Bronchial epithelial cell (primary cell): ENCODE data around the gene MRPL51. TPM values are rescaled to one million over a fixed set of nuclear protein-coding genes. Genes with fewer than 3 reads are reported as not detected.
A peak's percentile ranks its signal among the peaks of the same experiment; 100 is the strongest.
"Not testable (repeated sequence)": the region's sequence is repeated elsewhere in the genome, so short reads cannot be mapped to it uniquely, and the experiment has no call there.

Experiments
- DNase-seq: peaks from one replicate; pipeline ENCODE4 v3.0.0-alpha.2; 2010; ENCODE audit warnings: low read depth
- FAIRE-seq: peaks from 2 replicates; lab custom pipeline; 2011; peaks lifted over from hg19 to GRCh38; lab: Jason Lieb, UNC
- H3K27me3 ChIP-seq: 2 replicates; pipeline ENCODE4 v1.5.1; 2011; ENCODE audit warnings: low read length; ENCODE audit not compliant: control insufficient read depth, insufficient read depth
- H3K36me3 ChIP-seq: 2 replicates; pipeline ENCODE4 v1.5.1; 2011; ENCODE audit warnings: low read length; ENCODE audit not compliant: control insufficient read depth, insufficient read depth
- H3K4me3 ChIP-seq: 2 replicates; pipeline ENCODE4 v1.5.1; 2011; ENCODE audit warnings: mild to moderate bottlenecking, low read depth, low read length, control low read depth
- CTCF ChIP-seq: IDR thresholded peaks from 2 replicates; pipeline ENCODE4 v1.5.1; 2011; ENCODE audit warnings: mild to moderate bottlenecking, moderate library complexity, low read length, control low read depth, inconsistent platforms; ENCODE audit not compliant: insufficient read depth, severe bottlenecking
- total RNA-seq: library from RNA; depleted of rRNA; stranded (reverse); fragments of >200 nt; gene quantifications from 2 replicates; pipeline ENCODE4 v1.2.1, GENCODE V29; 2014

Gene MRPL51
- total RNA-seq, 1 donor from 2014 or later: 61.1 TPM

- H3K36me3 ChIP-seq: peaks cover 30% of the 10 kb centered on the region
- no peaks in the 10 kb centered on the region for H3K27me3 ChIP-seq
- DNase-seq (no peak), FAIRE-seq (no peak)
- no peak overlapping the region for H3K4me3 ChIP-seq
- no peak for TF ChIP-seq CTCF
Observed at GRCh38 chr12:6520186-6520585, 27.1 kb upstream of the MRPL51 start.

- Histone ChIP-seq H3K27me3 (no peaks in the 10 kb centered on the region), H3K36me3 (peaks cover 10% of the 10 kb centered on the region), H3K4me3 (no peak overlapping the region)
- FAIRE-seq: no peak
- DNase-seq: no peak
- TF ChIP-seq CTCF: no peak
Observed at GRCh38 chr12:6508087-6508486, 15.0 kb upstream of the MRPL51 start.

GRCh38 chr12:6507102-6507998 is 14.3 kb upstream of the MRPL51 start:
- Histone ChIP-seq H3K36me3 (peaks cover 9% of the 10 kb centered on the region), H3K27me3 (no peaks in the 10 kb centered on the region), H3K4me3 (no peak overlapping the region)
- TF ChIP-seq CTCF: no peak
- FAIRE-seq: no peak
- peak; percentile 53 for DNase-seq

- Histone ChIP-seq H3K4me3 (no peak overlapping the region), H3K27me3 (no peaks in the 10 kb centered on the region), H3K36me3 (peaks cover 5% of the 10 kb centered on the region)
- no peak for TF ChIP-seq CTCF
- DNase-seq (no peak), FAIRE-seq (no peak)
Observed at GRCh38 chr12:6500466-6500865, 7.4 kb upstream of the MRPL51 start.

GRCh38 chr12:6497291-6497690 is 4.2 kb upstream of the MRPL51 start:
- DNase-seq, H3K36me3 ChIP-seq: not testable (repeated sequence)

GRCh38 chr12:6494968-6495367 is 1.9 kb upstream of the MRPL51 start:
- H3K27me3 ChIP-seq: no peaks in the 10 kb centered on the region
- H3K4me3 ChIP-seq: no peak overlapping the region
- H3K36me3 ChIP-seq: peaks cover 8% of the 10 kb centered on the region
- no peak for TF ChIP-seq CTCF
- DNase-seq (peak; percentile 45), FAIRE-seq (no peak)

More at GRCh38 chr12:6497291-6497690, 4.2 kb upstream of the MRPL51 start:
- not testable (repeated sequence) for FAIRE-seq, H3K4me3 ChIP-seq, H3K27me3 ChIP-seq
